ENCODE data around the gene TNFSF10. TPM values are rescaled to one million over a fixed set of nuclear protein-coding genes. Genes with fewer than 3 reads are reported as not detected.
A peak's percentile ranks its signal among the peaks of the same experiment; 100 is the strongest.
"Not testable (repeated sequence)": the region's sequence is repeated elsewhere in the genome, so short reads cannot be mapped to it uniquely, and the experiment has no call there.

Gene TNFSF10
- total RNA-seq, result 10 to 100 TPM; 22.3 to 49.7 (median 35.8) TPM
- 59.2 TPM for total RNA-seq (2013)
- total RNA-seq, result 25.1 to 203 (median 57.5) reads per million in 29 experiments

DNA sequence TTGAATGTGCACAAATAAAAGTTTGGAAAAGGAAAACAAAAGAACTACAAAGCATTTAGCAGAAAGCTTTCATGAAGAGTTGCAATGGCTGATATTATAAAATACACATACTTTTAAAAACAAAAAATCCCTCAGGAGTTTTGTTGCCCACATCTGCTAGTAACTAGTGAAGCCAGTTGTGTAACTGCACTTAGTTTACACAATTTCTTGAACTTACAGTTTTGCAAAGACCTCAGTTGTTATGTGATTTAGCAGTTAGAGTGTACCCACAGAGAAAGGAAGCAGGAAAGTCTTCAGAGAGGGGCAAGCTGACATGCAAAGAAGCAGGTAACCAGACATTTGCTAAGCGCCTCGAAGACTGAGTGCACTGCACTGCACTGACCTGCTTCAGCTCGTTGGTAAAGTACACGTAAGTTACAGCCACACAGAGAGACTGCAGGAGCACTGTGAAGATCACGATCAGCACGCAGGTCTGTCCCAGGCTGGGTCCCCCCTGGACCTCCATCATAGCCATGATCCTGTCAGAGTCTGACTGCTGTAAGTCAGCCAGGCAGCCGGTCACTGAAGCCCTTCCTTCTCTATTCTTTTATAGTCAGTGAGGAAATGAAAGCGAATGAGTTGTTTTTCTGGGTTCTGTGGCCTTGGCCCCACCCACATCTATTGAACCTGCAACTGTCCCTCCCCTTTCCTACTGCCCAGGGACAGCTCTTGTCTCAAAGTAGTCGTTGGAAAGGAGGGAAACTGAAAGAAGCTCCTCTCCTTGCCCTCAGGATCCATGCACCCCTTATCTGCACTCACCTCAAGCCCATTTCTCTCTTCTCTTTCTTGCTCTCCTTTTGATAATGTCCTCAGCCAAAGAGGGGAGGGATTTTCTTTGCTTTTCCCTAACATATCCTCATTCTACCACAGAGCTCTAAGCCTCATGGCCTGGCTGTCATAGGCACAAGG, at the start of gene TNFSF10:
TSS of gene TNFSF10 (minus strand) at position 560 of the 948 bp plus-strand sequence. CDS start at position 514, 46 bp downstream.
- Mint-ChIP-seq H3K9me3 (no peaks in the 10 kb centered on the region), H3K27ac (peak within 1 kb of the TSS; percentile 98 to 99), H3K36me3 (peaks cover 5% of the 10 kb centered on the region), H3K4me1 (peaks cover 53 to 64% (median 55%) of the 10 kb centered on the region in 3 donors), H3K4me3 (peak within 1 kb of the TSS; percentile 93 to 97 (median 96)), H3K27me3 (no peaks in the 10 kb centered on the region)
- Histone ChIP-seq H3K27me3 (replicated peaks in 1 of 2; ENCODE audit: control insufficient read depth in 2 of 2, extremely low read depth in 1 of 2, insufficient read depth in 2 of 2, low read length in 1 of 2) (no peaks in the 10 kb centered on the region), H3K36me3 (ENCODE audit: control insufficient read depth in 2 of 2, extremely low read depth in 1 of 2, insufficient read depth in 1 of 2, low read length in 1 of 2) (no peaks in the 10 kb centered on the region), H3K4me1 (ENCODE audit: control insufficient read depth in 1 of 2, extremely low read depth in 1 of 2, insufficient read depth in 2 of 2, low read length in 2 of 2) (peaks cover 18 to 25% of the 10 kb centered on the region in 2 experiments), H3K9me3 (no peaks in the 10 kb centered on the region), H3K27ac (ENCODE audit: low read length) (peak within 1 kb of the TSS; percentile 84), H3K4me3 (ENCODE audit: control insufficient read depth in 1 of 2, extremely low read depth in 1 of 2, low read length in 1 of 2) (peak within 1 kb of the TSS; percentile 64 to 73)
- CTCF ChIA-PET, result interaction anchor here (0.5 to 2.7 kb wide), 13 partner anchors 8 to 228 kb away, joined by 3 to 23 read pairs (median 4); partner anchors contain the start of gene ECT2 (in 1 of the 2)
- POLR2A ChIA-PET, result interaction anchor here (0.6 to 1.0 kb wide), 6 partner anchors 10 to 72 kb away, joined by 3 to 12 read pairs (median 4); no protein-coding TSS in a partner anchor
- peak; percentile 15 to 71 (median 39) for DNase-seq
- ATAC-seq (replicated peaks in 1 of 4), result peak; percentile 80 to 86 (median 82)
- WGBS (ENCODE audit: insufficient coverage), result 0% methylated on average over 6 of the region's 9 CpGs

DNA sequence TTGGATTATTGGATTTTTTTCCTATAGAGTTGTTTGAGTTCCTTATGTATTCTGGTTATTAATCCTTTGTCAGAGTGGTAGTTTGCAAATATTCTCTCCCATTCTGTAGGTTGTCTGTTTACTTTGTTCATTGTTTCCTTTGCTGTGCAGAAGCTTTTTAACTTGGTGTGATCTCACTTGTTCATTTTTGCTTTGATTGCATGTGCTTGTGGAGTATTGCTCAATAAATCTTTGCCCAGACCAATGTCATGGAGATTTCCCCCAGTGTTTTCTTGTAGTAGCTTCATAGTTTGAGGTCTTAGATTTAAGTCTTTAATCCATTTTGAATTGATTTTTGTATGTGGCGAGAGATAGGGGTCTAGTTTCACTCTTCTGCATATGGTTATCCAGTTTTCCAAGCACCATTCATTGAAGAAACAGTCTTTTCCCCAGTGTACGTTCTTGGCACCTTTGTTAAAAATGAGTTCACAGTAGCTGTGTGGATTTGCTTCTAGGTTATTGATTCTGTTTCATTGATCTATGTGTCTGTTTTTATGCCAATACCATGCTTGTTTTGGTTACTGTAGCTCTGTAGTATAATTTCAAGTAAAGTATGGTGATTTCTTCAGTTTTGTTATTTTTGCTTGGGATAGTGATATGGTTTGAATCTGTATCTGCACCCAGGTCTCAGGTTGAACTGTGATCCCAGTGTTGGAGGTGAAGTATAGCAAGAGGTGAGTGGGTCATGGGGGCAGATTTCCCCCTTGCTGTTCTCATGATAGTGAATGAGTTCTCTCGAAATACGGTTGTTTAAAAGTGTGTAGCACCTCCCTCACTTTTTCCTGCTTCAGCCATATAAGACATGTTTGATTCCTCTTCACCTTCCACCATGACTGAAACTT, 46.1 kb upstream of the TNFSF10 start:
- H3K27me3 Mint-ChIP-seq, result no peaks in the 10 kb centered on the region
- CTCF ChIA-PET, result interaction anchor here in 1 of 2 donors (0.6 kb wide), 1 partner anchor 99 kb away, joined by 6 read pairs; no protein-coding TSS in a partner anchor
- Histone ChIP-seq H3K4me1 (ENCODE audit: control insufficient read depth in 1 of 2, extremely low read depth in 1 of 2, insufficient read depth in 2 of 2, low read length in 2 of 2) (no peaks in the 10 kb centered on the region), H3K27ac (ENCODE audit: low read length) (no peak overlapping the region), H3K4me3 (ENCODE audit: control insufficient read depth in 1 of 2, extremely low read depth in 1 of 2, low read length in 1 of 2) (no peak overlapping the region), H3K27me3 (replicated peaks in 1 of 2; ENCODE audit: control insufficient read depth in 2 of 2, extremely low read depth in 1 of 2, insufficient read depth in 2 of 2, low read length in 1 of 2) (no peaks in the 10 kb centered on the region), H3K36me3 (ENCODE audit: control insufficient read depth in 2 of 2, extremely low read depth in 1 of 2, insufficient read depth in 1 of 2, low read length in 1 of 2) (no peaks in the 10 kb centered on the region), H3K9me3 (no peaks in the 10 kb centered on the region)
- POLR2A ChIA-PET, result no interaction called here
- H3K36me3 Mint-ChIP-seq, result no peaks in the 10 kb centered on the region
- no peak overlapping the region for H3K4me3 Mint-ChIP-seq
- ATAC-seq (replicated peaks in 1 of 4), result no peak
- WGBS (ENCODE audit: insufficient coverage), result 100% methylated on average over 1 of the region's 4 CpGs
- peaks cover 6 to 19% (median 17%) of the 10 kb centered on the region in 3 donors for H3K4me1 Mint-ChIP-seq
- no peak overlapping the region for H3K27ac Mint-ChIP-seq
- no peak for DNase-seq
- H3K9me3 Mint-ChIP-seq, result peaks cover 0 to 9% (median 9%) of the 10 kb centered on the region in 3 donors

DNA sequence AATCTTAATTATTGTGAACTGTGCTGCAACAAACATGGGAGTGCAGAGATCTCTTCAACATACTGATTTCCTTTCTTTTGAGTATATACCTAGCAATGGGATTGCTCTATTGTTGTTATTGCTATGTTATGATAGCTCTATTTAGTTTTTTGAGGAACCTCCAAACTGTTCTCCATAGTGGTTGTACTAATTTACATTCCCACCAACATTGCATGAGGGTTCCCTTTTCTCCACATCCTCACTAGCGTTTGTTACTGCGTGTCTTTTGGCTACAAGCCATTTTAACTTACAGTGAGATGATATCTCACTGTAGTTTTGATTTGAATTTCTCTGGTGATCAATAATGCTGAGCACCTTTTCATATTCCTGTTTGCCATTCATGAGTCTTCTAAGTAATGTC, 45.5 kb upstream of the TNFSF10 start:
- ChIA-PET POLR2A (no interaction called here), CTCF (no interaction called here)
- Histone ChIP-seq H3K9me3 (no peaks in the 10 kb centered on the region), H3K36me3 (ENCODE audit: control insufficient read depth in 2 of 2, extremely low read depth in 1 of 2, insufficient read depth in 1 of 2, low read length in 1 of 2) (no peaks in the 10 kb centered on the region), H3K4me1 (ENCODE audit: control insufficient read depth in 1 of 2, extremely low read depth in 1 of 2, insufficient read depth in 2 of 2, low read length in 2 of 2) (no peaks in the 10 kb centered on the region), H3K27ac (ENCODE audit: low read length) (no peak overlapping the region), H3K4me3 (ENCODE audit: control insufficient read depth in 1 of 2, extremely low read depth in 1 of 2, low read length in 1 of 2) (no peak overlapping the region), H3K27me3 (replicated peaks in 1 of 2; ENCODE audit: control insufficient read depth in 2 of 2, extremely low read depth in 1 of 2, insufficient read depth in 2 of 2, low read length in 1 of 2) (no peaks in the 10 kb centered on the region)
- ATAC-seq (replicated peaks in 1 of 4) (no peak), DNase-seq (no peak)
- Mint-ChIP-seq H3K4me1 (peaks cover 10 to 25% (median 21%) of the 10 kb centered on the region in 3 donors), H3K27me3 (no peaks in the 10 kb centered on the region), H3K36me3 (no peaks in the 10 kb centered on the region), H3K9me3 (peaks cover 0 to 9% (median 9%) of the 10 kb centered on the region in 3 donors), H3K27ac (no peak overlapping the region), H3K4me3 (no peak overlapping the region)
- no CpG with 5 or more reads among the region's 2 CpGs for WGBS (ENCODE audit: insufficient coverage)

DNA sequence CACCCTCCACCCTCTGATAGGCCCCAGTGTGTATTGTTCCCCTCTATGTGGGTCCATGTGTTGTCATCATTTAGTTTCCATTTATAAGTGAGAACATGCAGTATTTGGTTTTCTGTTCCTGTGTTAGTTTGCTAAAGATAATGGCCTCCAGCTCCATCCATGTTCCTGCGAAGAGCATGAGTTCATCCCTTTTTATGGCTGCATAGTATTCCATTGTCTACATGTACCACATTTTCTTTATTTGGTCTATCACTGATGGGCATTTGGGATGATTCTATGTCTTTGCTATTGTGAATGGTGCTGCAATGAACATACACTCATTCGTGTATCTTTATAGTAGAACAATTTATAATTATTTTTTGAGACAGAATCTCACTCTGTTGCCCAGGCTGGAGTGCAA, 43.6 kb upstream of the TNFSF10 start:
- DNase-seq; H3K9me3 ChIP-seq; H3K4me3 ChIP-seq (ENCODE audit: control insufficient read depth in 1 of 2, extremely low read depth in 1 of 2, low read length in 1 of 2); H3K36me3 ChIP-seq (ENCODE audit: control insufficient read depth in 2 of 2, extremely low read depth in 1 of 2, insufficient read depth in 1 of 2, low read length in 1 of 2); H3K9me3 Mint-ChIP-seq; H3K27me3 Mint-ChIP-seq; CTCF ChIA-PET; H3K4me1 ChIP-seq (ENCODE audit: control insufficient read depth in 1 of 2, extremely low read depth in 1 of 2, insufficient read depth in 2 of 2, low read length in 2 of 2); H3K27ac ChIP-seq (ENCODE audit: low read length); H3K4me3 Mint-ChIP-seq; ATAC-seq (replicated peaks in 1 of 4); H3K36me3 Mint-ChIP-seq; H3K27ac Mint-ChIP-seq; H3K27me3 ChIP-seq (replicated peaks in 1 of 2; ENCODE audit: control insufficient read depth in 2 of 2, extremely low read depth in 1 of 2, insufficient read depth in 2 of 2, low read length in 1 of 2); POLR2A ChIA-PET: not testable (repeated sequence)
- H3K4me1 Mint-ChIP-seq, result peaks cover 27 to 44% (median 39%) of the 10 kb centered on the region in 3 donors
- WGBS (ENCODE audit: insufficient coverage), result no CpG with 5 or more reads among the region's 2 CpGs

DNA sequence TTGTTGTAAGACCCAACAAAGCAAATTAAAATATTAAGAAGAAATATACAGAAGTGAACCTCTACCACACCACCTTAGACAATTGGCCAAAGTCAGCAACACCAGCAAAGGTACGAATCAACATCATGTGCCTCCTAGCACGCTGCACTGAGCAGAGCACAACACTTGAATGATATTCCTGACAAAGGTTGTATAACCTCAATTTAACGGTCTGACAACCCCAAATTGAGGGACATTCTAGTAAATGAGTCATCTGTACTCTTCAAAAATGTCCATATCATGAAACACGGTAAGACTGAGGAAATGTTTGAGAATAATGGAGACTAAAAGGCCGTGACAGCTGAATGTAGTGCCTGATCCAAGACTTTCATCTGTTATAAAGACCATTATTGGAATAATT, 41.3 kb upstream of the TNFSF10 start:
- Mint-ChIP-seq H3K4me3 (no peak overlapping the region), H3K36me3 (no peaks in the 10 kb centered on the region), H3K9me3 (peaks cover 0 to 9% (median 9%) of the 10 kb centered on the region in 3 donors), H3K27ac (peak overlapping the region in 1 of 2 donors; percentile 10), H3K4me1 (peaks cover 29 to 41% (median 37%) of the 10 kb centered on the region in 3 donors), H3K27me3 (no peaks in the 10 kb centered on the region)
- WGBS (ENCODE audit: insufficient coverage), result 90% methylated on average over 2 of the region's 5 CpGs
- no peak for ATAC-seq (replicated peaks in 1 of 4)
- H3K4me3 ChIP-seq (ENCODE audit: control insufficient read depth in 1 of 2, extremely low read depth in 1 of 2, low read length in 1 of 2), result no peak overlapping the region
- no peak for DNase-seq
- peaks cover 4 to 10% of the 10 kb centered on the region in 2 experiments for H3K4me1 ChIP-seq (ENCODE audit: control insufficient read depth in 1 of 2, extremely low read depth in 1 of 2, insufficient read depth in 2 of 2, low read length in 2 of 2)
- ChIA-PET CTCF (no interaction called here), POLR2A (no interaction called here)
- no peak overlapping the region for H3K27ac ChIP-seq (ENCODE audit: low read length)
- no peaks in the 10 kb centered on the region for H3K9me3 ChIP-seq
- H3K36me3 ChIP-seq (ENCODE audit: control insufficient read depth in 2 of 2, extremely low read depth in 1 of 2, insufficient read depth in 1 of 2, low read length in 1 of 2), result no peaks in the 10 kb centered on the region
- H3K27me3 ChIP-seq (replicated peaks in 1 of 2; ENCODE audit: control insufficient read depth in 2 of 2, extremely low read depth in 1 of 2, insufficient read depth in 2 of 2, low read length in 1 of 2), result no peaks in the 10 kb centered on the region

Data from T-cell (primary cell).